ENCODE results near the gene ANO1.
"Not testable (repeated sequence)": the region's sequence is repeated elsewhere in the genome, so short reads cannot be mapped to it uniquely, and the experiment has no call there.

ANO1 gene

GRCh38 chr11:70200212-70200844, 122.2 kb downstream of the ANO1 start:
- DNase-seq: no peak

DNA sequence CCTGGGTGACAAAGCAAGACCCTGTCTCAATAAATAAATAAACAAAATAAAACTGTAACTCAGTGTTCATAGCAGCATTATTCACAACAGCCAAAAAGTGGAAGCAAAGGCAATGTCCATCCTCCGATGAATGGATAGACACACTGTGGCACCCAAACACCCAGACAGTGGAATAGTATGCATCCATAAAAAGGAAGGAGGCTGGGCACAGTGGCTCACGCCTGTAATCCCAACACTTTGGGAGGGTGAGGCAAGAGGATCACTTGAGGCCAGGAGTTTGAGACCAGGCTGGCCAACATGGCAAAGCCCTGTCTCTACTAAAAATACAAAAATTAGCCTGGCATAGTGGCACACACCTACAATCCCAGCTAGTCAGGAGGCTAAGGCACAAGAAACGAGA, 122.9 kb downstream of the ANO1 start:
- DNase-seq: not testable (repeated sequence)

- no peak for DNase-seq
These were observed 124.1 kb downstream of the ANO1 start for GRCh38 chr11:70201882-70202861.

DNA sequence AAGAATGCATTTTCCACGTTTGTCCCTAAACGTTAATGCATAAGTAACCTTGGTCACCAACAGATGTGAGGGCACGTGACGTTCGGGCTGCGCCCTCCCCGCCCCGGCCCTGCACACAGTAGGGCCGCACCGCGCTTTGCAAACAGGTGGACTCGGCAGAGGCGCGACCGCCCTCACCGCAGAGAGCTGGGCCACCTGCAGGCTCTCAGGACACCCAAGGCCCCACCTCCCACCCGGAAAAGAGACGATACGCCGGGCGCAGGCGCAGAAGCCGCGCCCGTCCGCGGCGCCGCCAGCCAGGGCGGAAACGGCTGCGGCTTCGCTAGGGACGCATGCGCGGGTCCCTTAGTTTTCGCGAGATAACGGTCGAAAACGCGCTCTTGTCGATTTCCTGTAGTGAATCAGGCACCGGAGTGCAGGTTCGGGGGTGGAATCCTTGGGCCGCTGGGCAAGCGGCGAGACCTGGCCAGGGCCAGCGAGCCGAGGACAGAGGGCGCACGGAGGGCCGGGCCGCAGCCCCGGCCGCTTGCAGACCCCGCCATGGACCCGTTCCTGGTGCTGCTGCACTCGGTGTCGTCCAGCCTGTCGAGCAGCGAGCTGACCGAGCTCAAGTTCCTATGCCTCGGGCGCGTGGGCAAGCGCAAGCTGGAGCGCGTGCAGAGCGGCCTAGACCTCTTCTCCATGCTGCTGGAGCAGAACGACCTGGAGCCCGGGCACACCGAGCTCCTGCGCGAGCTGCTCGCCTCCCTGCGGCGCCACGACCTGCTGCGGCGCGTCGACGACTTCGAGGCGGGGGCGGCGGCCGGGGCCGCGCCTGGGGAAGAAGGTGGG, 125.0 kb downstream of the ANO1 start, which contains the start of gene FADD:
Gene FADD (plus strand): TSS at position 377 of the 831 bp plus-strand sequence. CDS start 164 bp downstream, at position 541.
- peak; percentile 89 for DNase-seq

DNA sequence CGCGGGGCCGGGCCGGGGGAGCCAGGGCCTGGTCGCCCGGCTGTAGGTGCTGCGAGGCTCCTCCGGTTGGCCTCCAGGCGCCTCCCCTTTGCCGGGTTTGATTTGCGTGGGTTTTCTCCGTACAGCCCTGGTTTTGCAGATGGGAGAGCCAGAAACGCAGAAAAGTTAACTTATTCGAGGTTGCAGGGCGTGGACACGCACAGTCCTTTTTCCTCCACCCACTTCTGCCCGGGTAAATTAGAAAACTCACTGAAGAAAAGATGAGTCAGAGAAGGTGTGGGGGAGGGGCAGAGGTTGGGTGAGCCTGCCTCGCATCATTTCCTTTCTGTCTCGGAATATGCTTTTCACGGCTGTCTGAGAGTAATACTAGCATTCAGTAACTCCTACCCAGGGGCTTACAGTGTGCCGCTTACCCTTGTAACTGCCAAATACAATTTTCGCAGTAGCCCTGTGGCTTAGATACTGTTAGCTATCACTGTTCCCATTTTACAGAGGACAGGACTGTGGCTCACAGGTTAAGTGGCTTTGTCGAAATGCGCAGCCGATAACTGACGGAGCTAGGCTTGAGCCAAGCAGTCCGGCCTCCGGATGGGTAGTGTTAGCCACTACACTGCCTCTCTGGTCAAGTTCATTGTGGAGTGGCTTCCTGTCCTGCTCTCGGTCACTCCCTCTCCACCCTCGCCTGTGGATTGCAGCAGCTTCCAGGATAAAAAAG, 125.8 kb downstream of the ANO1 start:
- peak; percentile 42 for DNase-seq

GRCh38 chr11:70204466-70204799, 126.3 kb downstream of the ANO1 start:
- no peak for DNase-seq

- DNase-seq: no peak
These were observed 127.1 kb downstream of the ANO1 start for GRCh38 chr11:70205049-70205725.

- no peak for DNase-seq
These were observed 127.6 kb downstream of the ANO1 start for GRCh38 chr11:70205766-70206165.

GRCh38 chr11:70206226-70206981, 128.3 kb downstream of the ANO1 start:
- no peak for DNase-seq

GRCh38 chr11:70206982-70207376, 128.9 kb downstream of the ANO1 start:
- DNase-seq: no peak

GRCh38 chr11:70207531-70208131, 129.5 kb downstream of the ANO1 start:
- DNase-seq: no peak

- DNase-seq: no peak
These were observed 131.3 kb downstream of the ANO1 start for GRCh38 chr11:70209391-70209912.

- no peak for DNase-seq
These were observed 132.0 kb downstream of the ANO1 start for GRCh38 chr11:70210051-70210501.

GRCh38 chr11:70210530-70210929, 132.4 kb downstream of the ANO1 start:
- DNase-seq: no peak

DNA sequence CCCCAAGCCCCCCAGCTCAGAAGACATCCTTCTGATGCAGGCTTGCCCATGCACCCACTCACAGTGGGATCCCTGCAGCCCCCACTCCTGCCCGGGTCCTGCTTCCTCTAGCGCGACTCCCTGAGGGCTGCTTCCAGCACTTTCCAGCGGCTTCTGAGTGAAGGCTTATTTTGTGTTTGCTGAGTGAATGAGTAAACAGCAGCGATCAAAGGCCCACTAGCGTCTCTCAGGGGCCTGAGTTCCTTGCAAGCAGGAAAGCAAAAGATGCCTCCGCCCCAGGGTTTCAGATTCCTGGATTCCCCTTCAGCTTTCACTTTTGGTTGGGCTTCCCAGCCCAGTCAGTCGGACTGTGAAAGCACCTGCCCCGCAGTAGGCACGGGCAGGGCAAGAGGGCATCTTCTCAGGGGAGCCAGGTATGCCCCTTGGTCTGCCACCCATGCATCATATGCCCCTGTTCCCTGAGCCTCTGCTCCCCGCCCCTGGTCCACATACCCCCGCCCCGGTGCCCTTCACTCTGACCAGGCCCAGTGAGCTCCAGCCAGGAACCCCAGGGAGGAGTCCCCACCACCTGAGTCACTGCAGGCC, 134.2 kb downstream of the ANO1 start:
- DNase-seq: no peak

DNA sequence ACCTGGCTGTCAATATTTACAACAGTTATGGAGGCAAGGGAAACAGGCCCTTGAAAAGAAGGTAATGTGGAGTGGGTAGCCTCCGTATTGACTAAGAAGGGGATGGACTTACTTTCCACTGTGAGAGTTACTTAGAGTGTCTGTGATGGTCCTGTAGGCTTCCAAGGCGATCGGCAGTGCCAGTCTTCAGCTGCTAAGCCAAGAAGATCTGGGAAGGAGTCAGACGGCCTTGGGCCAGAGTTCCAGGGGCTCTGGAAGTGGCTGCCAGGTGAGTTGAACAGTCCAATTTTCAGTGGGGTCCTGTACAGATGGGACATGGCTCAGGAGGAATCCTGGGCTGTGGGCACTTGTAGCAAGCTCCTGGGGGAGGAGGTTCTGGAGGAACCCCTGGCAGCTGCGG, 139.3 kb downstream of the ANO1 start:
- not testable (repeated sequence) for DNase-seq

- DNase-seq: not testable (repeated sequence)
These were observed 140.0 kb downstream of the ANO1 start for GRCh38 chr11:70218076-70218475.

DNA sequence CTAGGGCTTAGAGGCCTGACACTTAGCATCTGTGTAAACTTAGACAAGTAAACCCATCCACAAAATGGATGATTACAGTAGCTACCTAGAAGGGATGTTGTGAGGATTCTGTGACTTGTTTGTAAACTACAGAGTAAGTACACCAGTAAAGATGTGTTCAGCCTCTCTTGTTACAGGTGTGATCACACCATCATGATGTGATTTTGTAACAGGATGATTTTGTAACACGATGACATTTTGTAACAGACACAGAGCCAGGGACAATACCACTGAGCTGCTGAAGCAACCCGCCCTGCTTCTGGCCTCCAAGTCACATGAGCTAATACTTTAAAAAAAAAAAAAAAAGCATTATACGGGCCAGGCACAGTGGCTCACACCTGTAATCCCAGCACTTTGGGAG, 142.0 kb downstream of the ANO1 start:
- DNase-seq: no peak

- DNase-seq: no peak
These were observed 142.8 kb downstream of the ANO1 start for GRCh38 chr11:70220920-70221319.

DNA sequence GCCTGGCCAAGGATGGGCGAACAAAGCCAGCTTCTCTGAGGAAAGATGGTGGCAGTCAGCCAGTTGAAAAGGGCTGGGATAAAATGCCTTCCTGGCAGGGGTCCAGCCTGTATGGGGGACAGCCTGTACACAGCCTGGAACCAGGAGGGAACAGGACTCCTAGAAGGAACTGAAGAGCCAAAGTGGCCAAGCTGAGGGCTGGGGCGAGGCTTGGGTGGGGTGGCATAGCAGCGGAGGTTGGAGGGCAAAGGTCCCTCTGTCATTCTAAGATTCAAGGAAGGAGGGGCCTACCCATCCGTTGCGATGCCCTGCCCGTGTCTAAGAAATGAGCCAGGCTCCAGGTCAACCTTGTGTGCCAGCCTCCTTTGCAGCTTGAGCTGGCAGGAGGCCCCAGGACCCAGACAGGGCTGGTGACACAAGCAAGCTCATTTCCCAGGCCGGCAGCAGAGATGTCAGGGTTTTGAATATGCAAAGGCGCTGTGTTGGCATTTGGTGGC, 147.6 kb downstream of the ANO1 start:
- no peak for DNase-seq
